Non-pigmented ciliary epithelial cell (primary cell): ENCODE data around the gene RAP1GDS1.
"Not testable (repeated sequence)": the region's sequence is repeated elsewhere in the genome, so short reads cannot be mapped to it uniquely, and the experiment has no call there.

Experiments
- DNase-seq: peaks from one replicate; pipeline ENCODE4 v3.0.0-alpha.2; 2010; ENCODE audit warnings: low read depth

Gene RAP1GDS1

GRCh38 chr4:98352940-98353339 is 91.8 kb downstream of the RAP1GDS1 start:
- no peak for DNase-seq

- DNase-seq = no peak
Observed at GRCh38 chr4:98358630-98359248, 97.6 kb downstream of the RAP1GDS1 start.

GRCh38 chr4:98359646-98360045 is 98.5 kb downstream of the RAP1GDS1 start:
- DNase-seq = no peak

GRCh38 chr4:98363431-98363830 is 102.2 kb downstream of the RAP1GDS1 start:
- no peak for DNase-seq

- not testable (repeated sequence) for DNase-seq
Observed at GRCh38 chr4:98366275-98366674, 105.1 kb downstream of the RAP1GDS1 start.

GRCh38 chr4:98368000-98368399 is 106.8 kb downstream of the RAP1GDS1 start:
- not testable (repeated sequence) for DNase-seq

GRCh38 chr4:98369322-98369721 is 108.1 kb downstream of the RAP1GDS1 start:
- DNase-seq = no peak

GRCh38 chr4:98374643-98375042 is 113.5 kb downstream of the RAP1GDS1 start:
- no peak for DNase-seq

GRCh38 chr4:98377559-98377958 is 116.4 kb downstream of the RAP1GDS1 start:
- DNase-seq = peak; percentile 18

- no peak for DNase-seq
Observed at GRCh38 chr4:98381306-98381705, 120.1 kb downstream of the RAP1GDS1 start.

- DNase-seq = no peak
Observed at GRCh38 chr4:98383431-98384106, 122.4 kb downstream of the RAP1GDS1 start.

- no peak for DNase-seq
Observed at GRCh38 chr4:98385831-98386230, 124.6 kb downstream of the RAP1GDS1 start.

GRCh38 chr4:98387345-98388026 is 126.3 kb downstream of the RAP1GDS1 start:
- no peak for DNase-seq

GRCh38 chr4:98394134-98394533 is 132.9 kb downstream of the RAP1GDS1 start:
- no peak for DNase-seq

GRCh38 chr4:98399915-98400314 is 138.7 kb downstream of the RAP1GDS1 start:
- no peak for DNase-seq

GRCh38 chr4:98406819-98407218 is 145.6 kb downstream of the RAP1GDS1 start:
- DNase-seq = no peak

- DNase-seq = no peak
Observed at GRCh38 chr4:98411731-98412130, 150.5 kb downstream of the RAP1GDS1 start.

- DNase-seq = no peak
Observed at GRCh38 chr4:98416844-98417243, 155.7 kb downstream of the RAP1GDS1 start.

- not testable (repeated sequence) for DNase-seq
Observed at GRCh38 chr4:98420151-98420550, 159.0 kb downstream of the RAP1GDS1 start.

GRCh38 chr4:98421111-98421510 is 159.9 kb downstream of the RAP1GDS1 start:
- peak; percentile 69 for DNase-seq

GRCh38 chr4:98423009-98423408 is 161.8 kb downstream of the RAP1GDS1 start:
- DNase-seq = no peak

- peak; percentile 95 for DNase-seq
Observed at GRCh38 chr4:98430708-98431403, 169.7 kb downstream of the RAP1GDS1 start.

- no peak for DNase-seq
Observed at GRCh38 chr4:98433691-98434090, 172.5 kb downstream of the RAP1GDS1 start.
